PC-9 (cell line): ENCODE results near the gene NELL2. TPM values are rescaled to one million over a fixed set of nuclear protein-coding genes. Genes with fewer than 3 reads are reported as not detected.

Experiments used
- BruUV-seq: library from RNA; stranded (reverse); fragments of 400-500 nt; replicated peaks from 2 replicates; lab custom pipeline; 2021; lab: Mats Ljungman, UMichigan
- CTCF ChIA-PET: fragments of 300-600 bp; sonication (Branson Sonifier 250); formaldehyde crosslinking; loops from one replicate; lab custom pipeline; 2022; ENCODE audit warnings: antibody characterized with exemption; lab: Charles Lee
- POLR2A ChIA-PET: fragments of 300-600 bp; sonication (Branson Sonifier 250); formaldehyde crosslinking; loops from one replicate; lab custom pipeline; 2022; ENCODE audit warnings: antibody characterized with exemption; ENCODE audit not compliant: unreplicated experiment; lab: Charles Lee
- DNase-seq, 2 experiments: peaks; one replicate each; pipeline versions ENCODE4 v3.0.0 to v3.0.0-alpha.2; 2015 to 2022; ENCODE audit warnings: mixed read lengths in 1 of 2
- H2AFZ ChIP-seq: fragments of 200-600 bp; sonication (generic); 2 replicates; pipeline ENCODE4 v1.8.1; 2017; ENCODE audit warnings: antibody characterized with exemption
- H3F3A ChIP-seq: fragments of 200-600 bp; sonication (generic); 2 replicates; pipeline ENCODE4 v1.8.1; 2017; ENCODE audit warnings: antibody characterized with exemption, mild to moderate bottlenecking, low read depth; ENCODE audit not compliant: insufficient read depth
- H3K27ac ChIP-seq: fragments of 200-600 bp; sonication (generic); 2 replicates; pipeline ENCODE4 v1.6.1; 2016; ENCODE audit warnings: mixed run types
- H3K27me3 ChIP-seq: fragments of 200-600 bp; sonication (generic); 2 replicates; pipeline ENCODE4 v1.6.1; 2016; ENCODE audit warnings: low read depth, mixed run types; ENCODE audit not compliant: insufficient read depth
- H3K36me3 ChIP-seq: fragments of 200-600 bp; sonication (generic); 2 replicates; pipeline ENCODE4 v1.6.1; 2016; ENCODE audit warnings: low read depth, mixed run types
- H3K4me1 ChIP-seq: fragments of 200-600 bp; sonication (generic); replicated peaks from 2 replicates; pipeline ENCODE4 v1.6.1; 2016; ENCODE audit warnings: mixed run types; ENCODE audit not compliant: insufficient read depth
- H3K4me2 ChIP-seq: fragments of 200-600 bp; sonication (generic); 2 replicates; pipeline ENCODE4 v1.6.1; 2017; ENCODE audit warnings: mixed run types
- H3K4me3 ChIP-seq: fragments of 200-600 bp; sonication (generic); 2 replicates; pipeline ENCODE4 v1.6.1; 2016; ENCODE audit warnings: mixed run types
- H3K79me2 ChIP-seq: fragments of 200-600 bp; sonication (generic); 2 replicates; pipeline ENCODE4 v1.6.1; 2017; ENCODE audit warnings: low read depth, mixed run types
- H3K9me2 ChIP-seq: fragments of 200-600 bp; sonication (generic); 2 replicates; pipeline ENCODE4 v1.8.1; 2017; ENCODE audit warnings: mild to moderate bottlenecking; ENCODE audit not compliant: insufficient read depth
- H3K9me3 ChIP-seq: fragments of 200-600 bp; sonication (generic); 2 replicates; pipeline ENCODE4 v1.8.1; 2016; ENCODE audit warnings: low read depth; ENCODE audit not compliant: insufficient read depth
- H4K20me1 ChIP-seq: fragments of 200-600 bp; sonication (generic); 2 replicates; pipeline ENCODE4 v1.8.1; 2017; ENCODE audit not compliant: insufficient read depth
- EZH2 ChIP-seq: fragments of 200-600 bp; sonication (generic); IDR thresholded peaks from 2 replicates; pipeline ENCODE4 v1.8.0; 2017; ENCODE audit warnings: antibody characterized with exemption, low read depth
- intact Hi-C: fragments of 100-400 bp; cut with micrococcal nuclease; formaldehyde crosslinking; loops from one replicate; pipeline ENCODE4 v1.10.0; 2022; ENCODE audit not compliant: unreplicated experiment
- total RNA-seq: library from RNA; stranded (reverse); gene quantifications from 2 replicates; pipeline ENCODE4 v1.2.3, GENCODE V29; 2021
- TF ChIP-seq, protein P1 (sequence below): fragments of 200-600 bp; sonication (generic); conservative IDR thresholded peaks from 2 replicates; pipeline ENCODE4 v1.6.1; 2017; ENCODE audit warnings: mixed run types, antibody characterized with exemption, mild to moderate bottlenecking, moderate library complexity

The NELL2 gene
- total RNA-seq, 1 experiment from 2014 or later: 0.61 TPM

DNA sequence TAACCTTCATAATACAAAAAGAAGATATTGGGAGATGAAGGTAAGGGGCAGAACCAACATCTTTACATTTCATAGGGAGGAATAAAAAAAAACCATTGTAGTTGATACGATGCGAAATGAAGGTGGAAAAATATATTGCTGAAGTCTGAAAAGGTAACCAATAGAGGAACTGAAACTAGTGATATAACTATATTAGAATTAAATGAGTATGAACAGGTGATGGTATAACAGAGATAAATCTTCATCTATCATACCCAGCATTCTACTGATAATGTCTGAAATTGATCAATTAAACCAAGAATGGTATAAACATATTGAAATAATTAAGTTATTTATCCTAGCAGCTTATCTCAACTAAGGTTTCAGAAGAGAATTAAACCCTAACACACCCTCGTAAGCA, 332.1 kb downstream of the NELL2 start:
- H4K20me1 ChIP-seq: no peaks in the 10 kb centered on the region
- H3K9me3 ChIP-seq: no peaks in the 10 kb centered on the region
- no peak overlapping the region for H2AFZ ChIP-seq
- no peak overlapping the region for H3K4me2 ChIP-seq
- H3K4me3 ChIP-seq: no peak overlapping the region
- H3K79me2 ChIP-seq: no peaks in the 10 kb centered on the region
- no peaks in the 10 kb centered on the region for H3K27me3 ChIP-seq
- no peak overlapping the region for H3K27ac ChIP-seq
- intact Hi-C loops: no loop called here
- H3K36me3 ChIP-seq: no peaks in the 10 kb centered on the region
- POLR2A ChIA-PET: no interaction called here
- TF ChIP-seq, protein P1, sequence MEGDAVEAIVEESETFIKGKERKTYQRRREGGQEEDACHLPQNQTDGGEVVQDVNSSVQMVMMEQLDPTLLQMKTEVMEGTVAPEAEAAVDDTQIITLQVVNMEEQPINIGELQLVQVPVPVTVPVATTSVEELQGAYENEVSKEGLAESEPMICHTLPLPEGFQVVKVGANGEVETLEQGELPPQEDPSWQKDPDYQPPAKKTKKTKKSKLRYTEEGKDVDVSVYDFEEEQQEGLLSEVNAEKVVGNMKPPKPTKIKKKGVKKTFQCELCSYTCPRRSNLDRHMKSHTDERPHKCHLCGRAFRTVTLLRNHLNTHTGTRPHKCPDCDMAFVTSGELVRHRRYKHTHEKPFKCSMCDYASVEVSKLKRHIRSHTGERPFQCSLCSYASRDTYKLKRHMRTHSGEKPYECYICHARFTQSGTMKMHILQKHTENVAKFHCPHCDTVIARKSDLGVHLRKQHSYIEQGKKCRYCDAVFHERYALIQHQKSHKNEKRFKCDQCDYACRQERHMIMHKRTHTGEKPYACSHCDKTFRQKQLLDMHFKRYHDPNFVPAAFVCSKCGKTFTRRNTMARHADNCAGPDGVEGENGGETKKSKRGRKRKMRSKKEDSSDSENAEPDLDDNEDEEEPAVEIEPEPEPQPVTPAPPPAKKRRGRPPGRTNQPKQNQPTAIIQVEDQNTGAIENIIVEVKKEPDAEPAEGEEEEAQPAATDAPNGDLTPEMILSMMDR: no peak
- no peak for TF ChIP-seq EZH2
- no peak for DNase-seq
- BruUV-seq: no TSS peak
- H3K9me2 ChIP-seq: 0 out of 2 replicates have a peak, but pooled peaks cover 4% of the 10 kb centered on the region
- H3K4me1 ChIP-seq: no peaks in the 10 kb centered on the region
- H3F3A ChIP-seq: no peaks in the 10 kb centered on the region
- CTCF ChIA-PET: no interaction called here

DNA sequence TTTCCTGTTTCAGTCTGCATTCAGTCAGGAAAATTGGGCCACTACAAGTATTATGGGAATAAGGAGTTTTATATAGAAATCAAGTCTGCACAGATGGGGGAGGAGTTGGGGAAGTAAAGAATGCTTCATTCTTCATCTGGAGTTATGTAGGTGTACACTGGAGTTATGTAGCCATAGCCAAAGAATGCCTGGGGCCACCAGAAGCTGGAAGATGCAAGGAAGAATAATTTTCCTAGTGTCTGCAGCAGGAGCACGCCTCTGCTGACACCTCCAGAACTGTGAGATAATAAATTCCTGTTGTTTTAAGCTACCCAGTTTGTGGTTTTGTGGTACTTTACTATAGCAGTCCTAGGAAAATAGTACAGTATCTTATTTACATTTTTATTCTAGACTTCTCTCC, 333.4 kb downstream of the NELL2 start:
- no TSS peak for BruUV-seq
- ChIA-PET POLR2A (no interaction called here), CTCF (no interaction called here)
- Histone ChIP-seq H3K9me3 (no peaks in the 10 kb centered on the region), H2AFZ (no peak overlapping the region), H3K4me3 (no peak overlapping the region), H3K27me3 (no peaks in the 10 kb centered on the region), H3K36me3 (no peaks in the 10 kb centered on the region), H3K4me1 (no peaks in the 10 kb centered on the region), H3K4me2 (no peak overlapping the region), H4K20me1 (no peaks in the 10 kb centered on the region), H3K27ac (no peak overlapping the region), H3K79me2 (no peaks in the 10 kb centered on the region), H3F3A (no peaks in the 10 kb centered on the region), H3K9me2 (0 out of 2 replicates have a peak, but pooled peaks cover 4% of the 10 kb centered on the region)
- TF ChIP-seq, protein P1: no peak
- TF ChIP-seq EZH2: no peak
- intact Hi-C loops: no loop called here
- DNase-seq: no peak

- H3K4me1 ChIP-seq: no peaks in the 10 kb centered on the region
- no peaks in the 10 kb centered on the region for H3K9me2 ChIP-seq
- intact Hi-C loops: no loop called here
- no peak for DNase-seq
- H3K36me3 ChIP-seq: no peaks in the 10 kb centered on the region
- no peaks in the 10 kb centered on the region for H3F3A ChIP-seq
- no peaks in the 10 kb centered on the region for H4K20me1 ChIP-seq
- H3K4me3 ChIP-seq: no peak overlapping the region
- ChIA-PET CTCF (interaction anchor here (0.7 kb wide), 1 partner anchor 643 kb away, joined by 3 read pairs; no protein-coding TSS in a partner anchor), POLR2A (no interaction called here)
- H3K27me3 ChIP-seq: no peaks in the 10 kb centered on the region
- no TSS peak for BruUV-seq
- TF ChIP-seq, protein P1: no peak
- TF ChIP-seq EZH2: no peak
- H3K27ac ChIP-seq: no peak overlapping the region
- H2AFZ ChIP-seq: no peak overlapping the region
- no peaks in the 10 kb centered on the region for H3K9me3 ChIP-seq
- no peaks in the 10 kb centered on the region for H3K79me2 ChIP-seq
- H3K4me2 ChIP-seq: no peak overlapping the region
These were observed 338.8 kb downstream of the NELL2 start for GRCh38 chr12:44537354-44537753.
